HG03139 (cell line): ENCODE measurements around the gene SUSD4.
"Not testable (repeated sequence)": the region's sequence is repeated elsewhere in the genome, so short reads cannot be mapped to it uniquely, and the experiment has no call there.

Experiments
- ATAC-seq: cut with Tn5 transposase; IDR thresholded peaks from one replicate; pipeline ENCODE4 v1.9.1; 2021; ENCODE audit not compliant: unreplicated experiment

SUSD4 gene

GRCh38 chr1:223363856-223364684 is at the start of gene SUSD4:
Gene SUSD4 (minus strand): TSS chr1:223364176. CDS start chr1:223363425, 751 bp downstream.
- ATAC-seq: peak; percentile 47

GRCh38 chr1:223413216-223413615 is 49.2 kb upstream of the SUSD4 start:
- no peak for ATAC-seq

GRCh38 chr1:223411710-223412109 is 47.7 kb upstream of the SUSD4 start:
- no peak for ATAC-seq

- ATAC-seq: no peak
Measured at GRCh38 chr1:223411309-223411708, 47.3 kb upstream of the SUSD4 start.

GRCh38 chr1:223410036-223410435 is 46.1 kb upstream of the SUSD4 start:
- ATAC-seq: no peak

GRCh38 chr1:223405507-223405906 is 41.5 kb upstream of the SUSD4 start:
- ATAC-seq: no peak

- ATAC-seq: no peak
Measured at GRCh38 chr1:223403184-223403815, 39.3 kb upstream of the SUSD4 start.

- ATAC-seq: no peak
Measured at GRCh38 chr1:223402790-223403142, 38.8 kb upstream of the SUSD4 start.

GRCh38 chr1:223401873-223402789 is 38.2 kb upstream of the SUSD4 start:
- no peak for ATAC-seq

GRCh38 chr1:223399393-223399792 is 35.4 kb upstream of the SUSD4 start:
- ATAC-seq: not testable (repeated sequence)

GRCh38 chr1:223394706-223395105 is 30.7 kb upstream of the SUSD4 start:
- ATAC-seq: no peak

GRCh38 chr1:223394242-223394641 is 30.3 kb upstream of the SUSD4 start:
- ATAC-seq: no peak

- no peak for ATAC-seq
Measured at GRCh38 chr1:223393275-223394214, 29.6 kb upstream of the SUSD4 start, which contains the start of gene CCDC185. Gene CCDC185 (plus strand): TSS chr1:223393415. CDS start chr1:223393476, 61 bp downstream.

- ATAC-seq: no peak
Measured at GRCh38 chr1:223390618-223391017, 26.6 kb upstream of the SUSD4 start.

GRCh38 chr1:223386013-223386412 is 22.0 kb upstream of the SUSD4 start:
- no peak for ATAC-seq

GRCh38 chr1:223378754-223379153 is 14.8 kb upstream of the SUSD4 start:
- no peak for ATAC-seq

GRCh38 chr1:223374064-223374610 is 10.2 kb upstream of the SUSD4 start:
- ATAC-seq: no peak

- peak; percentile 11 for ATAC-seq
Measured at GRCh38 chr1:223364685-223365382, 858 bp upstream of the SUSD4 start.
